ENCODE results near the gene FCRLB.
"Not testable (repeated sequence)": the region's sequence is repeated elsewhere in the genome, so short reads cannot be mapped to it uniquely, and the experiment has no call there.

- TF ChIP-seq EZH2 (IDR thresholded peaks at IDR 0.05; ENCODE audit: borderline replicate concordance, low read depth, low read length, severe bottlenecking); CTCF (IDR thresholded peaks at IDR 0.05; ENCODE audit: extremely low read depth in 1 of 2, insufficient read depth in 1 of 2, low read depth in 1 of 2, low read length in 2 of 2); MAX (IDR thresholded peaks at IDR 0.05; ENCODE audit: insufficient read depth, insufficient read length); POLR2AphosphoS5 (IDR thresholded peaks at IDR 0.05; ENCODE audit: insufficient read depth, low read depth, low read length); MYC (IDR thresholded peaks at IDR 0.05; ENCODE audit: low read depth, low read length); POLR2A (IDR thresholded peaks at IDR 0.05; ENCODE audit: low read depth, low read length); FOS (IDR thresholded peaks at IDR 0.05; ENCODE audit: borderline replicate concordance, insufficient read depth, low read length): not testable (repeated sequence)
Observed at GRCh38 chr1:161674908-161675307, 46.4 kb upstream of the FCRLB start.

All from endothelial cell of umbilical vein (primary cell).